Omental fat pad (tissue), 4 donors: Measurements from ENCODE around the gene LIMA1. TPM values are rescaled to one million over a fixed set of nuclear protein-coding genes. Genes with fewer than 3 reads are reported as not detected.
"Not testable (repeated sequence)": the region's sequence is repeated elsewhere in the genome, so short reads cannot be mapped to it uniquely, and the experiment has no call there.

Experiments
- ATAC-seq: fragments of 150-250 bp; one replicate; pipeline ENCODE4 v1.9.1; 2016; ENCODE audit warnings: mild to moderate bottlenecking, moderate library complexity; ENCODE audit not compliant: low FRiP score
- DNase-seq: peaks from one replicate; pipeline ENCODE4 v3.0.0-alpha.2; 2019; ENCODE audit warnings: low spot score
- total RNA-seq, 4 donors: library from RNA; depleted of rRNA; stranded (reverse); fragments of >200 nt; gene quantifications; one replicate each; pipeline ENCODE4 v1.1.0, GENCODE V29; 2016
- TF ChIP-seq, protein P1 (sequence below), 3 donors: fragments of 450-650 bp; IDR thresholded peaks; one replicate each; pipeline ENCODE4 v1.5.1; 2016 to 2017; ENCODE audit warnings: antibody characterized with exemption in 3 of 3, mild to moderate bottlenecking in 3 of 3, moderate library complexity in 2 of 3

The LIMA1 gene
- total RNA-seq, 4 donors from 2014 or later: 129 to 319 (median 176) TPM

DNA sequence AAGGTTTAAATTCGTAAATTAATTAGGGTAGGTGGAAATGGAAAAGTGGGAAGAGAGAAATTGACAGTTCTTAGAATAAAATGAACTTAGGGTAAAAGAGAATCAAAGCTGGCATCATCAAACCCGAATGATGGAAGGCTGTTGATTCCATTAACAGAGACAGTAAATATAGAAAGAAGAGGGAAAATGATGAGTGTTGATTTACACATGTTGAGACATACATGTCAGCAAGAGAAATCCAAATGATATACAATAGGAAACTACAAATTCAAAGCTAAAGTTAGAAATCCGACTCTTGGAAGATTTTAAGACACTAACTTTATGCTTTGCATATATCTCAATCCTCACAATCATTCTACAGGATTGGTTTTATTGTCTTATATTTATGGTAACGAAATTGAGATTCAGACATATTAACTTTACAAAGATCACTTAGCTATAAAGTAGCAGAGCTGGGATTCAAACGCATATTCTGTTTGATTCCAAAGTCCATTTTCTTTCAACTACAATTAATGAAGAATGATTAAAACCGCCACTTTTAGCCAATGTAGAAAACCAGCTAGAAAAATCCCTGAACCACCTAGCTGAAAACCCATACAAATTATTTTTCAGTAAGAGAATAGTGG is 30.2 kb downstream of the LIMA1 start:
- no peak for DNase-seq
- no peak for ATAC-seq
- TF ChIP-seq, protein P1, sequence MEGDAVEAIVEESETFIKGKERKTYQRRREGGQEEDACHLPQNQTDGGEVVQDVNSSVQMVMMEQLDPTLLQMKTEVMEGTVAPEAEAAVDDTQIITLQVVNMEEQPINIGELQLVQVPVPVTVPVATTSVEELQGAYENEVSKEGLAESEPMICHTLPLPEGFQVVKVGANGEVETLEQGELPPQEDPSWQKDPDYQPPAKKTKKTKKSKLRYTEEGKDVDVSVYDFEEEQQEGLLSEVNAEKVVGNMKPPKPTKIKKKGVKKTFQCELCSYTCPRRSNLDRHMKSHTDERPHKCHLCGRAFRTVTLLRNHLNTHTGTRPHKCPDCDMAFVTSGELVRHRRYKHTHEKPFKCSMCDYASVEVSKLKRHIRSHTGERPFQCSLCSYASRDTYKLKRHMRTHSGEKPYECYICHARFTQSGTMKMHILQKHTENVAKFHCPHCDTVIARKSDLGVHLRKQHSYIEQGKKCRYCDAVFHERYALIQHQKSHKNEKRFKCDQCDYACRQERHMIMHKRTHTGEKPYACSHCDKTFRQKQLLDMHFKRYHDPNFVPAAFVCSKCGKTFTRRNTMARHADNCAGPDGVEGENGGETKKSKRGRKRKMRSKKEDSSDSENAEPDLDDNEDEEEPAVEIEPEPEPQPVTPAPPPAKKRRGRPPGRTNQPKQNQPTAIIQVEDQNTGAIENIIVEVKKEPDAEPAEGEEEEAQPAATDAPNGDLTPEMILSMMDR (IDR thresholded peaks at IDR 0.05): no peak

DNA sequence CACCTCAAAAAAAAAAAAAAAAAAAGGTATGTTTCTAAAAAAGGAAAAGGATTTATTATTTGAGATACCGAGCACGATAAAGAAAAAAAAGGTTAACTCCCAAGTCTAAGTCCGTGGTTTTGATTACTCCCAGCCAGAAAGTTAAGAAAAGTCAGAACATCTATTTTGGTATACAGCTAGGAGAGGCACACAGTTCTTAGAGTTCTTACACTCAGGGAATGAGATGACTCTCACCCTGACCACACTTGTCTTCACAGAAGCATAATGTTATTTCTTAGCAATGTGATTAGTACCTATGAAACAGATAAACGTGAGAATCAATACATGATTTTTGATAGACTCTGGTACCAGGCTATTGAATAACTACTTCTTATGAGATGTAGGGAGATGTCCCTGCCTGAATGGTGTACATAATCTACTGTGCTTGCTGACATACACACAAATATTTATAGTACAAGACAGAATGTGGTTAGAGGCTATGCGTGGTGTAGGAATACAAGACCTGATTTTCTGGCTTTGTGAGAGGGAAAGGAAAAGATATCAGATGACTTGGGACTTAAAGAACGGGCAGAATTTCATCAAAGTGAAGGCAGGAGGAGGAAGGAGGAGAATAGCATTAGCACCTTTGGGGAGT is 31.6 kb downstream of the LIMA1 start:
- TF ChIP-seq, protein P1 (IDR thresholded peaks at IDR 0.05): no peak
- ATAC-seq (no peak), DNase-seq (no peak)

DNA sequence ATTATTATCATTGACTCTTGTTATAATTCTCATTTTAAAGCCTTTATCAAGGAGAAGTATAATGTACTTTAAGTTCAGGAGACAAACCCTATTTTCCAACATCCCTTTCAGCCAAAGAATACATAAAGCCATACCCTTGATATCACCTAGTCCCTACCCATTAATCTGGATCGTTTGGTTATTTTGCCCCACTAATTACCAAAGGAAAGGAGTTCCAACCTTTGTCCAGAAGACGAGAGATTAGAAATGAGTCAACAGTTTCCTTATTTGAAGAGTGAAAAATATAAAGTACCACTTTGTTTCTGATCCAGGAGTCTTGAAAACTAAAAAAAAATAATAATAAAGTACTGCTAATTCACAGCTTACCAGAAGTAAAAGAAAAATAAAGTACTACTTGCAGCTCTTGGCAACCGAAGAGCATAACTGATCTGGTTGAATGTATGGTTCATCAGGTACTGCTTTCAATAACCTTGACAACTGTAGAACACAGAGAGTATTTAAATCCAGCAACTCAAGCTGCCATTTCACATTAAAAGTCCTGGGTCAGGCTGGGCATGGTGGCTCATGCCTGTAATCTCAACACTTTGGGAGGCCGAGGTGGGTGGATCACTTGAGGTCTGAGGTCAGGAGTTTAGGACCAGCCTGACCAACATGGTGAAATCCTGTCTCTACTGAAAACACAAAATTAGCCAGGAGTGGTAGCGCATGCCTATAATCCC is 33.7 kb downstream of the LIMA1 start:
- ATAC-seq (no peak), DNase-seq (no peak)
- TF ChIP-seq, protein P1 (IDR thresholded peaks at IDR 0.05): no peak

DNA sequence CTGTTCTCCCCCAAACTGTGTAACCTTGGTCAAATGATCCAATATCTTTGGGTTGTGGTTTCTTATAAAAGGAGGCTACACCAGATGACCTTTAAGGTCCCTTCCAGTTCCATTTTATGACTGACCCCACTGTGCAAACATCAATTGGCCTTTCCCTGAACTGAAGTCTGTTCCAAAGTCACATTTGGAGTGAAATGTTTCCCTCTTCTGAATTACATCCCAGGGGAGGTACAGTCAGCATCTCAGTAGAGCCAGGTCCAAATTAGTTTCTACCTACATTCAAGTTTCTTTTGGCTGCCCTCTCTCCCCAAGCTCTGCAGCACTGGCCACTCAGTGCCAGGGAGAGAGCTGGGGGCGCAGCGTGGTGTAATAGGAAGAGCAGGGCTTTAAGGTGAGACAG is 34.4 kb downstream of the LIMA1 start:
- TF ChIP-seq, protein P1 (IDR thresholded peaks at IDR 0.05): no peak
- ATAC-seq (no peak), DNase-seq (no peak)

DNA sequence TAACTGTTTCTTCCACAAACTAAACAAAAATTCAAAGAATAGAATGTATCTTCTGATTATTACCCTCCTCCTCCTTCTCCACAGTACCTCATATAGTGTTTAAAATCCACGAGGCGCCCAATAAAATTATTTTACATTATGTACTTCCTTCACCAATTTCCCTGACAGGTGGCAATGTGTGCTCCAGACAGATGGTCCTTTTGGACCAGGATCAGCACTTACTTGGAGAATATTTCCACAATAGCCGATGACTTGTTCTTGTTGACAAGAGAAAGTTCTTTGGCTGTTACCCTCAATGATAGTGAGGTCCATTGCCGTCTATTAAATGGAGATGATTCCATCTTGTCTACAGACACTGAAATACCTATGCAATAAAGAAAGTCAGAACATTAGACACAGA is 34.9 kb downstream of the LIMA1 start:
- no peak for ATAC-seq
- TF ChIP-seq, protein P1 (IDR thresholded peaks at IDR 0.05): no peak
- DNase-seq: no peak

DNA sequence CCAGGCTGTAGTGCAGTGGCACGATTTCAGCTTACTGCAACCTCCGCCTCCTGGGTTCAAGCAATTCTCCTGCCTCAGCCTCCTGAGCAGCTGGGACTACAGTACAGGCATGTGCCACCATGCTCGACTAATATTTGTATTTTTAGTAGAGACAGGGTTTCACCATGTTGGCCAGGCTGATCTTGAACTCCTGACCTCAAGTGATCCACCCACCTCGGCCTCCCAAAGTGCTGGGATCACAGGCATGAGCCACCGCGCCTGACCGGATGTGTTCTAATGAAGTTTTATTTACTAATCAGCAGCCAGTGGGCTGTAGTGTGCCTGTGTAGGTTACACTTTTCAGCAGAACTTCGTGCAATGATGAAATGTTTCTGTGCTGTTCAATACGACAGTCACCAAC is 35.7 kb downstream of the LIMA1 start:
- DNase-seq, ATAC-seq: not testable (repeated sequence)

DNA sequence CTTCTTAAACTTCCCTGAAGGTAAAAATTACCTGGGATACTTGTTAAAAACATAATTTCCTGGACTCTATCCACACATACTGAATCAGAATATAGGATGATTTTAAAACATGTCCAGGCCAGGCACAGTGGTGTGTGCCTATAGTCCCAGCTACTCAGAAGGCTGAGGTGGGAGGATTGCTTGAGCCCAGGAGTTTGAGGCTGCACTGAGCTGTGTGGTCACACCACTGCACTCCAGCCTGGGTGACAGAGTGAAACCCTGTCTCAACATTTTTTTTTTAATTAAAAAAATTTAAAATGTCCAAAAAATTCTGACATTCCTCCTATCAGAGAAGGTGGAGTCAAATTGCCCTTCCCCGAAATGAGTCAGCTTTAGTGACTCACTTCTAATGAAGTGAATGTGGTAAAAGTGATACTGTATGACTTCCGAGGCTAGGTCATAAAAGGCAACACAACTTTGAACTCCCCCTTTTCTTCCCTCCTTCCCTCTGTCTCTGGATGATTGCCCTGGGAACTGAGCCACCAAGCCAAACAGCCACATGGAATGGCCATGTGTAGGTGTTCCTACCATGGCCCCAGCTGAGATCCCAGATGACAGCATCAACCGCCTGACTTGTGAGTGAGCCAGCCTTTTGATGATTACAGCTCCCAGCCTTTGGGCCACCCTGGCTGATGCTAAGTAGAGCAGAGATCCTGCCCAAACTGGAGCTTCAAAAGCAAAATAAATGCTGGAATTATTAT is 36.3 kb downstream of the LIMA1 start:
- peak; percentile 79 for ATAC-seq
- DNase-seq: peak; percentile 56
- TF ChIP-seq, protein P1 (IDR thresholded peaks at IDR 0.05): no peak
